Activated CD4-positive, alpha-beta T cell treated with anti-CD3 and anti-CD28 coated beads, Interleukin-2, amount 50 U/mL, for 24 hours (primary cell): ENCODE results near the gene AUTS2.

Experiments used
- DNase-seq, 2 donors: peaks; one replicate each; pipeline ENCODE4 v3.0.0-alpha.2; 2020; ENCODE audit warnings: low read depth in 1 of 2, low spot score in 1 of 2

Gene AUTS2

GRCh38 chr7:69622960-69623359, 24.7 kb downstream of the AUTS2 start:
- DNase-seq, result no peak

- DNase-seq, result no peak
Measured at GRCh38 chr7:69624435-69625230, 26.4 kb downstream of the AUTS2 start.

GRCh38 chr7:69625238-69625637, 27.0 kb downstream of the AUTS2 start:
- no peak for DNase-seq

GRCh38 chr7:69625798-69626197, 27.5 kb downstream of the AUTS2 start:
- DNase-seq, result no peak

GRCh38 chr7:69630292-69630691, 32.0 kb downstream of the AUTS2 start:
- DNase-seq, result no peak

GRCh38 chr7:69631131-69631530, 32.9 kb downstream of the AUTS2 start:
- DNase-seq, result no peak

- no peak for DNase-seq
Measured at GRCh38 chr7:69632280-69632679, 34.0 kb downstream of the AUTS2 start.

- DNase-seq, result no peak
Measured at GRCh38 chr7:69633122-69633831, 35.0 kb downstream of the AUTS2 start.

GRCh38 chr7:69635555-69636185, 37.4 kb downstream of the AUTS2 start:
- DNase-seq, result no peak

GRCh38 chr7:69638674-69639073, 40.4 kb downstream of the AUTS2 start:
- DNase-seq, result no peak

- DNase-seq, result no peak
Measured at GRCh38 chr7:69640216-69640615, 41.9 kb downstream of the AUTS2 start.

- no peak for DNase-seq
Measured at GRCh38 chr7:69640925-69641594, 42.8 kb downstream of the AUTS2 start.

GRCh38 chr7:69643265-69643664, 45.0 kb downstream of the AUTS2 start:
- no peak for DNase-seq

- no peak for DNase-seq
Measured at GRCh38 chr7:69643708-69644445, 45.6 kb downstream of the AUTS2 start.

GRCh38 chr7:69645683-69646082, 47.4 kb downstream of the AUTS2 start:
- no peak for DNase-seq

- no peak for DNase-seq
Measured at GRCh38 chr7:69651101-69651590, 52.9 kb downstream of the AUTS2 start.

- DNase-seq, result no peak
Measured at GRCh38 chr7:69652947-69653701, 54.8 kb downstream of the AUTS2 start.

- DNase-seq, result no peak
Measured at GRCh38 chr7:69653806-69654205, 55.5 kb downstream of the AUTS2 start.

- DNase-seq, result no peak
Measured at GRCh38 chr7:69654381-69654780, 56.1 kb downstream of the AUTS2 start.
